HG02970 (cell line): ENCODE data around the gene GPRC5A.

Experiments used
- ATAC-seq: cut with Tn5 transposase; IDR thresholded peaks from one replicate; pipeline ENCODE4 v1.9.1; 2021; ENCODE audit warnings: mild to moderate bottlenecking, moderate library complexity, moderate number of reproducible peaks; ENCODE audit not compliant: unreplicated experiment, low FRiP score

GPRC5A gene

DNA sequence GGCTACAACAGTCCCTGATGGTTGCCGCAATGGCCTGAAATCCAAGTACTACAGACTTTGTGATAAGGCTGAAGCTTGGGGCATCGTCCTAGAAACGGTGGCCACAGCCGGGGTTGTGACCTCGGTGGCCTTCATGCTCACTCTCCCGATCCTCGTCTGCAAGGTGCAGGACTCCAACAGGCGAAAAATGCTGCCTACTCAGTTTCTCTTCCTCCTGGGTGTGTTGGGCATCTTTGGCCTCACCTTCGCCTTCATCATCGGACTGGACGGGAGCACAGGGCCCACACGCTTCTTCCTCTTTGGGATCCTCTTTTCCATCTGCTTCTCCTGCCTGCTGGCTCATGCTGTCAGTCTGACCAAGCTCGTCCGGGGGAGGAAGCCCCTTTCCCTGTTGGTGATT is 16.9 kb downstream of the GPRC5A start:
- ATAC-seq: no peak

DNA sequence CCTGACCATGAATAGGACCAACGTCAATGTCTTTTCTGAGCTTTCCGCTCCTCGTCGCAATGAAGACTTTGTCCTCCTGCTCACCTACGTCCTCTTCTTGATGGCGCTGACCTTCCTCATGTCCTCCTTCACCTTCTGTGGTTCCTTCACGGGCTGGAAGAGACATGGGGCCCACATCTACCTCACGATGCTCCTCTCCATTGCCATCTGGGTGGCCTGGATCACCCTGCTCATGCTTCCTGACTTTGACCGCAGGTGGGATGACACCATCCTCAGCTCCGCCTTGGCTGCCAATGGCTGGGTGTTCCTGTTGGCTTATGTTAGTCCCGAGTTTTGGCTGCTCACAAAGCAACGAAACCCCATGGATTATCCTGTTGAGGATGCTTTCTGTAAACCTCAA is 17.3 kb downstream of the GPRC5A start:
- no peak for ATAC-seq

DNA sequence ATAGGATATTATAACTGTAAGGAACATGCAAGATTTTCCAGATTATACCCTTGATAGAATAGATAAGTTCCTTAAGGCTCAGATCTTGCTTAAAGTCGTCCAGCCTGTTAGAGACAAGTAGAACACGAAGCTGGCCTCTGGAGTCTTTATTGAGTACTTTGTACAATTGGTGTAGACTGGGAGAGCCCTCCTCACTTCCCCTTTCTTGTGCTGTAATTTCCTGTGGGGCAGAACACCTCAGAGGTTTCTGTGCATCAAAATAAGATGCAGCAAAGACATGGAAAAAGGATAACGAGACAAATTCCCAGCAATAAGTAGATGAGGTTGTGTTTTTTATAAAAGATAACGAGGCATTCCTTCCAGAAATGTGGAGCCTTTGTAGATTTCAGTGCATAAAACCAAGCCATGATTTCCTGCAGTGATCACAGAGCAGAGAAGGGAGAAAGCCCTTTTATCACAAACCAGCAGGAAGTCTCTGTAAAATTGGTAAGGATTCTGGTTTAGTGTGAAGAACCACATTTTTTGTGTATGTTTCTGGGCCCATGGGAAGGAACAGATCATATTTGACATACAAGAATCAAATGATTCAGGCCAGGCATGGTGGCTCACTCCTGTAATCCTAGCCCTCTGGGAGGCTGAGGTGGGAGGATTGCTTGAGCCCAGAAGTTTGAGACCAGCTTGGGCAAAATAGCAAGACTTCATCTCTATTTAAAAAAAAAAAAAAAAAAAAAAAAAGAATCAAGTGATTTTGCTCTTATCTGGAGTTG is 18.0 kb downstream of the GPRC5A start:
- ATAC-seq: no peak

DNA sequence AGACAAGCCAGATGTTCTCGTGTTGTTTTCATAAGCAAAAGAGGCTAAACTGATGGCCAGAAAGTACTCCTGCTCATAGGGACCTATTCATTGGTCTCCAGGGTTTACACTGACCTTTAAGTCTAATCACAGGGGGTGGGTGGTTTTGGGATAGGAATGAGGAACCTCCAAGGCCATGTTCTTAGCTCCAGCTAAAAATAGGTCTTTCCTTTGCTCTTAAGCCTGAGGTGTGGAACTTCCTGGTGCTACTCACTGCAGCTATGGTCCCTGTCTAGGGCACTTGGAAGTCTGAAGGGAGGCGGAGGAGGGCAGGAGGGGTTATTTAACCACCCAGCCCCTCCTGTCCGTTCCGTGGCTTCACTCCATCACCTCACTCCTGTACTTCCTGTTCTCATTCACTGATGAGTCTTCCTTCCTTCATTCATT is 18.6 kb downstream of the GPRC5A start:
- ATAC-seq: no peak

DNA sequence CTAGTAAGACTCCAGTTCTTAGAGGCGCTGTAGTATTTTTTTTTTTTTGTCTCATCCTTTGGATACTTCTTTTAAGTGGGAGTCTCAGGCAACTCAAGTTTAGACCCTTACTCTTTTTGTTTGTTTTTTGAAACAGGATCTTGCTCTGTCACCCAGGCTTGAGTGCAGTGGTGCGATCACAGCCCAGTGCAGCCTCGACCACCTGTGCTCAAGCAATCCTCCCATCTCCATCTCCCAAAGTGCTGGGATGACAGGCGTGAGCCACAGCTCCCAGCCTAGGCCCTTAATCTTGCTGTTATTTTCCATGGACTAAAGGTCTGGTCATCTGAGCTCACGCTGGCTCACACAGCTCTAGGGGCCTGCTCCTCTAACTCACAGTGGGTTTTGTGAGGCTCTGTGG is 21.3 kb downstream of the GPRC5A start:
- no peak for ATAC-seq

DNA sequence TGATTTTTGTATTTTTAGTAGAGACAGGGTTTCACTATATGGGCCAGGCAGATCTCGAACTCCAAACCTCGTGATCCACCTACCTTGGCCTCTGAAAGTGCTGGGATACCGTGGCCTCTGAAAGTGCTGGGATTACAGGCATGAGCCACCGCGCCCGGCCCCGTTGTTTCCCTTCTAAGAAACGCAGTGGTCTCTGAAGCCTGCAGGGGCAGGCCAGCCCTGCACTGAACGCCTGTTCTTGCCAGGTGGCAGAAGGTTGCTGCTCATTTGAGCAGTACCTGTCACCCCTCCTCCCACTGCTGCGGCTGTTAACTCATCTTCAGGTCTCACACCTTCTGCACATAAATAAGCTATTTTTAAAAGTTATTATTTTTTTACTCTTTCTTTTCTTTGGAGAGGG is 24.3 kb downstream of the GPRC5A start:
- no peak for ATAC-seq

DNA sequence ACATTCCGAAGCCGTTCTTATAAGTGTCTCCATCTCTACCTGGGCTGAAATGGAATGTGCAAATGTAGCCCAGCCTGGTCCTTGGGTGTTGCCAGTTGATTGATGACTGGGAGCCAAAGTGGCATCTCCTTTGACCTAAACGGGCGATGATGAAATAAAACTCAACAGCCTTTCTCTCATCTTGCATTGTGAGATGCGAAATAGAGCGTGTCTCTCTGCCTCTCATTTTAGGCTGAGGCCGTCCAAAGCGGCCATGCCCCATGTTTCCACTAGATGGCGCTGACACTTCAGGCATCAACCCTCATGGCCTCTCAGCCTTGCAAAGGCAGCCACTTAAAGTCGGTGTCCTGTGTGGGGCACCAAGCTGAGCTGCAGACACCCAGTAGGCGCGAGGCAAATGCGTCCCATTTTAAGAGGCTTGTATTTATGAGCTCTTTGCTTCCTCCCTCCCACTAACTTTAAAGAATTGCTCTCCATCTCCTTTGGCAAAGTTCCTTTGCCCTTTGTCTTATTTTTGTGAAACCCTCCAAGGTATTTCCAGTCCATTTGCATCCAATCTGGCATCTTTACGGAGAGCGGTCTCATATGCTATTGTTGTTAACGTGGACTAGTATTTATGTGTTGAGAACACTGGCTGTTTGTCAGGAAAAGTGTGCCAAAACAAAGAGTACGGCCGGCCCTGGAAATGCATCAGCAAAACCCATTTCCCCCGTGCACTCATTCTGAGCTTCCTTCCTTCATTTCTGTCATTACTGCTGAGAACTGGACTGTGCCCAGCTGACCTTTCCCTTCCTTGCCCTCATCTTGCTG is 25.0 kb downstream of the GPRC5A start:
- peak; percentile 91 for ATAC-seq

DNA sequence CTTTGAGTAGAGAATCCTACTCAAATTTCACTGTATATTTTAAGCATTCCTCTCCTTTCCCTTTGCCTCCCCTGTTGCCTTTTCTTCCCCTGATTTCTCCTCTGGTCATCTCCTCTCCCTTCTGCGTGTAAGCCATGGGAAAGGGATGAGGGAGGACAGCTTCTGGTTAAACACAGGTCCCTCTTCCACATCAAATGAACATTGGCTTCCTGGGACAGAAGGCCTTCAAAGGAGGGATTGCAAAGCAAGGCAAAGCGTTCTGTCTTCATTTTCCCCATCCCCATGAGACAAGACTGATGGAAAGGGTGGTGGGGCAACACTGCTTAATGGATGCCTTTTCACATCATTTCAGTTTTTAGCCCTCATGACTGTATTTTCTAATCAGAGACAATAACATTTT is 26.2 kb downstream of the GPRC5A start:
- ATAC-seq: no peak

DNA sequence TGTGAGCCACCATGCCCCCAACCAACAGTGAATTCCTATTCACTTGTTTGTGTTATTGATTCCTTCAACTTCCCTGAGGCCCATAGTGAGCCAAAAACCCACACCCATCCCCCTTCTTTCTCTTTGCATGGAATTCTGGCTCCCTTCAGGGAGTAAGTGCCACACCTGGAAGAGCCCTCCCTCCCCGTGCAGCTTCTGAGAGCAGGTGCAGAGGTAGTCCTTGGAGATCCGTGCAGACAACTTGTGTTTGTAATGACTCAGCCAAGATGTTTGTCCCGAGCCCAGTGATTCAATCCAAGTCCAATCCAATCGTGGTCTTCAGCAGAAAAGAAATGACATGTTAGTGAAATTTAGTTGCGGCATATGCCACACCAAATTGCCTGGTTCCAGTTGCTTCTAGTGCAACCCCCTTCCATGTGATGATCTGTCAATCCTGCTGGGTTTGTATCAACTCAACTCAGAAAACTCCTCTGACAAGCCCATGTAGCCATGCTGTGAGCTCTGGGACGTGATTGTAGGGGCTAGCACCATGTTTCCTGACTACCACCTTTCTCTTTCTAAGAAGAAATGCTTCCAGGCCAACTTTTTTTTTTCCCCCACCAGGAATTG is 27.5 kb downstream of the GPRC5A start:
- no peak for ATAC-seq

DNA sequence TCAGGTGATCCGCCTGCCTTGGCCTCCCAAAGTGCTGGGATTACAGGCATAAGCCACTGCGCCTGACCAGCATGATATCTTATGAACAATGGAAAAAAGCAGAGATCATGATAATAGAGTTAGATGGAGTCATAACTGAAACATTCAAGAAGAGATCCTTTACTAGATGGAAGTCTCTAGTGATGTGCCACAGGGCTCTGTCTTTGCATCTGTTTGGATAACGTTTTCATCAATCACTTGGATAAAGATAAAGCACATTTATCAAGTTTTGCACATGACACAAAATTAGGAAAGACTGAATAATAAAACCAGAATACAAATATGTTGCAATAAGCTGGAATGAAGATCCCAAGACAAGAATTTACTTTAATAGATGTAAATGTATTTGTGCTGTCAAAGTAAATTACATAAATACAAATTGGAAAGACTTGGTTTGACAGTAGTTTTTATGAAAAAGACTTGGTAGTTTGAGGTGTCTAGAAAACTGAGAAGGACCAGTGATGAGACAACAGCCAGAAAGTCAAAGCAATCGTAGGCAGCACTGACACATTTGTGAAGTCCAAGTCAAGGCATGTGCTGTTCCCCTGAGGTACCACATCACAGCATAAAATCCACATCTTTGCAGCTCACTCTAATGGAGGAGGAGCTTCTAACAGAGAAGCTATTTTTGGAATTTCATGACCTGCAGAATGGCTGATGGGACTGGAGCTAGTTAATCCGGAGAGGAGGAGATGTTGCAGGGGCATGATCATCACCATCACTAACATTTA is 28.5 kb downstream of the GPRC5A start:
- no peak for ATAC-seq

DNA sequence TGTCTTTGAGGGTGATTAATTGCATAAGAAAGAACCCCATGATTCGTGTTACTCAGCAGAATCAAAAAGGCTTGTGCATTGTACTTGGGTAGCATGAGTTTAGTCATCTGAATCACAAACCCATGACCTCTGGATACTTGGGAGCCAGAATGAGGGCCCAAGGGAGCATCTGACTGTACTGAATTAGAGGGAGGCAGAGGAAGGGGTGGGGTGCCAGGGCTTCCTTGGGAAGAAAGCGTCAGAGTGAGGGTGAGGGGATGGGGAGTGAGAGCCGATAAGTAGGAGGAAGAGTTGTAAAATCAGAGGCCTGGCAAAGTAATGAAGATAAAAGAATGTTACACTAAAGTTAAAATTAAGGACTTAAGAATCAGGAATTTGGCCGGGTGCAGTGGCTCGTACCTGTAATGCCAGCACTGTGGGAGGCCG is 30.8 kb downstream of the GPRC5A start:
- no peak for ATAC-seq

DNA sequence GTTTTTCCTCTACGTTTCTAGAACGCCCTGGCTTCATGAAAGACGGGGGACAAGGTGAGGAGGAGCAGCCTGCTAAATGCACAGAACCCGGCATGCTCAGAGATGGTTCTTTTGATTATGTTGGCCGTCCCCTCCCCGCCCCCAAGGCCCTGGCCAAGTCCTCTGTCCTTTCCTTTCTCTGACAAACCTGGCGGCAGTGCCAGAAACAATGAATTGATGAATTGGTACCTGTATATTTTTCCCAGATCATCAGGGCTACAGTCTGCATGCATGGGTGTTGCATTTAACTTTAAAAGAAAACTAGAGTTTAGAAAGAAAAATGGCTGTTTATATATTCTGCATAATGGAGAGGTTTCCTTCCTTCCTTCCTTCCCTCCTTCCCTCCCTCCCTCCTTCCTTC is 31.6 kb downstream of the GPRC5A start:
- ATAC-seq: no peak

DNA sequence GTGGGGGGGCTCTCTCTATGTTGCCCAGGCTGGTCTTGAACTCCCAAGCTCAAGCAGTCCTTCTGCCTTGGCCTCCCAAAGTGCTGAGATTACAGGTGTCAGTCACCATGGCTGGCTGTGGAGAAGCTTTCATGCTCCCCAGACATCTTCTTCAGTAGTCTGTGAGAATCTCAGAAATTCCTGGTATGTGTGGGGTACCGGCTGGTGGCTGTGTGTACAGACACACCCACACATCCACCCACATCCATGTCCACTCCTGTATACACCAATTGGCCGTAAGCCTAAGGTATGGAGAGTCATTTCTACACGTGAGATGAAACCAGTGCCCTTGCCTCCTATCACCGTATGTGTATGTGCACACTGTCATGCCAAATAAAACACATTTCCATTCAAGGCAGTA is 32.8 kb downstream of the GPRC5A start:
- ATAC-seq: no peak

DNA sequence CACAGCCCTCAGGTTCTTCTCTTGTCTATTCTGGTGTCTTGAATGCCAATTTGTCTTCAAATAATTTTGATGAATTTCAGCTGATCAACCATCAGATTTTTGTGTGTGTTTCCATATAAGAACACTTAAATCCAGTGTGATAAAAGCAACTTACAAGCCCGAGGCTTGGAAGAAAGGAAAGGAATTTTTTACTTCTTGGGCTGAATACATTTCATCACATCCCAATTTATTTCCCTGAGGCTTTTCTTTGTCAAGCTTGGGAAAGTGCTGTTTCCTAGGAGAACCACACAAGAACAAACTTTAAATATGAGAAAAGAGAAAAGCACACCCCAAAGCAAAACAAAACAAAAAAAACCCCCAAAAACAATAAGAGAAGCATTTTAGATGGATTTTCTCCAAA is 34.0 kb downstream of the GPRC5A start:
- no peak for ATAC-seq

DNA sequence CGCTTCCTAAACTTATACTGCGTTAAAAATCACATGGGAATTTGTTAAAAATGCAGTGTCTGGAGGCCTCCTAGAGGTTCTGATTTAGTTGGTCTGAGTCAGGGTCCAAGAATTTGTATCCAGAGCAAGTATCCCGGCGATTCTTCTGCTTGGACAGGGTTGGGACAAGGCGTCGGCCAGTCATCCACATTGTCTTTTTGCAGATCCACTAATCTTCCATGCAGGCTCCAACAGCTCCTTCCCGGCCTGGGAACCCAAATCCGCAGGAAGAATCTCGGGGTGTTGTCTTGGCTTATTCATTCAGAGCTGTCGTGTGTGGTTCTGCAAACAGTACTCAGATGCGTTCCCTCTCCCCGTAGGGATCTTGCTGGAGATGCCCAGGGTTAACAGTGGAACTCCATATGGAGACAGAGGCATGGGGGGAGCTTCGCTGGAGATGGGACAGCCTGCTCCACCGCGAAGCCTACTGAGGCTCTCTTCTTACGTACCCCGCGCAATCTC is 35.3 kb downstream of the GPRC5A start:
- no peak for ATAC-seq

DNA sequence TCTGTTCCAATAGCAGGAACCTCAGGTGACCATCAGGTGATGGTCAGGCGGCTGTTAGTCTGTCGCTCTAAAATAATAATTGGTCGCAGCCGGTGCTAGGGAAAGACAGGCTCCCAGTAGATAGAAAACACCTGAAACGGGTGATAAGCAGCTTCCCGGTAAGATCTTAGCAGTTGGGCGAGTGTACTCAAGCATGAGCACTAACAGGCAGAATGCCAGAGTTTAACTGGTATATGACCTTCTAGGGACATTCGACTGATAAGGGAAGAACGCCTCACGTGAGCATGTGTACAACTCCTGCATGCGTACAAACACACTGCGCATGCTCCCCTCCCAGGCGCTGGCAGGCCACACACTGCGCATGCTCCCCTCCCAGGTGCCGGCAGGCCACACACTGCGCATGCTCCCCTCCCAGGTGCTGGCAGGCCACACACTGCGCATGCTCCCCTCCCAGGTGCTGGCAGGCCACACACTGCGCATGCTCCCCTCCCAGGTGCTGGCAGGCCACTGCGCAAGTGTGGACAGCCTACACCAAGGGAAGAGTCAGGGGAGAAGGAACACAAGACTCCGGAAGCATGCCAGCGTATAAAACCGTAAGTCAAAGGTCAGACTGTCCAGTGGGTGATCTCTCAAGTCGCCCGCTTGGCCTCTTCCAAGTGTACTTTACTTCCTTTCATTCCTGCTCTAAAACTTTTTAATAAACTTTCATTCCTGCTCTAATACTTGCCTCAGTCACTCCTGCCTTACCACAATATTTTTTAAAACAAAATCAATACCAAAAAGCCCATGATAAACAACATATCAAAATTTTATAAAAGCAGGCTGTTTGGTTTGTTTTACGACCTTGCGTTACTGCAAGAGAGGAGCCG is 36.1 kb downstream of the GPRC5A start:
- ATAC-seq: no peak

DNA sequence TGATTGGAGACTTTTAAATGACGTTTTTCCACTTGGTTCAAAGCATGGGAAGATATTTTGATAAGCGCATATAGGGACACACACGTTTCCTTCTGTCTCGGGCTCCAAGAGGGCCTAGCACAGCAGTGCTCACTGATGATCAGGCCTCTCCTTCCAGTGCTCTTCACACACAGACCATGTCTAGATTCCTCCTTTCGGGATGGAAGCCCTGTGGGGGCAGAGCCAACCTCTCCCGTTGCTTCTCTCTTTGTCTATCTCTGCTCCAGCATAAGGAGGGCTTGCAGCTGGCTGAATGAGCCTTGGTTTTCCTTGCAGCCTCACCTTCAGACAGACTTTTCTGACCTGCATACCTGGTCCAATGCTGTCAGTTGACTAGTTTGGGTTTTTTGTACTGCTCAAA is 38.3 kb downstream of the GPRC5A start:
- ATAC-seq: no peak

DNA sequence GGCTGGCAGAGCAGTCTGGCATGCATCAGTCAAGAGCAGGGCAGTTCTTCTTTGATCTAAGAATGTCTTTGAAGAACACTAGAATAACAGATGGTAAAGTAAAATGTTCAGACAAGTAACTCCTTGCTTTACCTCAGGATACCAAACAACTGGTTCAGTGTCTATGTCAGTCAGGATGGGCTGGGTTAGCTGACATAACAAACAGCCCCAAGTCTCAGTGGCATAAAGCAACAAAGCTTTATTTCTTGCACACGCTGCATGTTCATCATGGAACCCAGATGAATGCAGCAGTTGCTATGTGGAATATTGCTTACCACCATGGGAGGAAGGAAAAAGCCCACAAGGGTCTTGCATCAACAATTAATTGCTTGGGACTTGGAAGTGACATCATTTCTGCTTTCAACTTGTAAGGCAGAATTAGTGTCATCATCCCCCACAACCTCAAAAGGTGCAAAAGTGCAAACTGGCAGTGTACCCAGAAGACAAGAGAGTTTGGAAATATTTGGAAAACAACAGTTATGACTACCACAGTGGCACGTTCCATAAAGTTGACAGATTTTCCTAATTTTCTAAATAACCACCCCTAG is 39.4 kb downstream of the GPRC5A start:
- no peak for ATAC-seq

DNA sequence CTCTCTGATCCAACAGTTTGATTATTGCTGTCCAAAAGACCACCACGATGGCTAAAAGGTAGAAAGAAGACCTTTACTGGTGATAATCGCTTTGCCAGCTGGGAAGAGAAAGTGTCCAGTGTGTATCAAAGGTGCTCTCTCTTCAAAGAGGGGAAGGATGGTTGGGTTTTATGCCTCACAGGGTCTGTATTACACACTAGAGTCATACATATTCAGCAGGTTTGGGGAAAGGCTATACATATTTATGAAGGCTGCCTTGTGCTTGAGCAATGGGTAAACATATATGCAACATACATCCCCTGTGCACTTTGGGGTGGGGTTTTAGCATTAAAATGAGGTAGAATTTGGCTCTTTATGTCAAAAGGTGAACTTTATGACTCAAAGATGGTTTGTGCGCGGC is 42.4 kb downstream of the GPRC5A start:
- ATAC-seq: no peak
